Skeletal muscle cell (primary cell): ENCODE measurements around the gene DYNC1H1.
"Not testable (repeated sequence)": the region's sequence is repeated elsewhere in the genome, so short reads cannot be mapped to it uniquely, and the experiment has no call there.

Experiments used
- DNase-seq: peaks from one replicate; pipeline ENCODE4 v3.0.0-alpha.2; 2010; ENCODE audit warnings: low read depth
- H3K4me3 ChIP-seq: 2 replicates; pipeline ENCODE4 v1.5.1; 2011; ENCODE audit warnings: low read depth, mild to moderate bottlenecking, control low read depth, low read length, moderate library complexity

Gene DYNC1H1

GRCh38 chr14:102079700-102079979 is 115.3 kb downstream of the DYNC1H1 start:
- DNase-seq, result no peak
- H3K4me3 ChIP-seq, result no peak overlapping the region

DNA sequence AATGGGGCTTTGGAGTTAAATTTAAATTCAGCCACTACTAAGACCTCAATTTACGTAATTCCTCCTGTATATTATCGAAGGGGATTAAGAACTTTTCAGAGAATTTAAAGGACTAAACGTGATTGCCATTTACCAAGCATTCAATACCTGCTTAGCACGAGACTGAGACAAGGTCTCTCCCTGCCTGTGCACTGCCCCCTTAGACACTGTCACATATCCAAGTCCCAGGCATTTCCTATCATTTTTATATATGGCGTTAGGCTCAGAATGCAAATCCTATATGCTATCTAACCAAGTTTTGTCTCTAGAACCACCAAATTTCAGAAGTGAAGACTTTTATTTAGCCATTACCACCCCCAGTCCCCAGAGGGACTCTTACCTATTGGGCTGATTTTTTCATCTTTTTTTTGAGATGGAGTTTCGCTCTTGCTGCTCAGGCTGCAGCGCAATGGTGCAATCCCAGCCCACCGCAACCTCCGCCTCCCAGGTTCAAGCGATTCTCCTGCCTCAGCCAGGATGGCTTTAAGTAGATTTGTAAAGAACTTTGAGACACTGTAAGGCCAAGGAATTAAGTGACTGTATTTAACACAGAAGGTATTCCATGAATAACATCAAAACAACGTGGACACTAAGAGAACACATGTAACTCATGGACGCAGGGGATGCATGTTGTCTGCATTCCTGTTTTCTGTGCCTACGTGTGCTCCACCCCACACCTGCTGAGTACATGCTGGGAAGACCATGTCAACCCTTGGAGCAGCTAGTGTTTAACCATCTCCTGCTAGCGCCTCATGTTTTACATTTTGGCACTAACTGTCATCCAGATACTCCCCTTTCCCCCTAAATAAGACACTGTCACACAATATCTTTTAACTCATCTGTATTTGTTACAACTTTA is 116.1 kb downstream of the DYNC1H1 start:
- DNase-seq, result no peak
- H3K4me3 ChIP-seq, result no peak overlapping the region

GRCh38 chr14:102081231-102082080 is 117.1 kb downstream of the DYNC1H1 start:
- no peak overlapping the region for H3K4me3 ChIP-seq
- no peak for DNase-seq

DNA sequence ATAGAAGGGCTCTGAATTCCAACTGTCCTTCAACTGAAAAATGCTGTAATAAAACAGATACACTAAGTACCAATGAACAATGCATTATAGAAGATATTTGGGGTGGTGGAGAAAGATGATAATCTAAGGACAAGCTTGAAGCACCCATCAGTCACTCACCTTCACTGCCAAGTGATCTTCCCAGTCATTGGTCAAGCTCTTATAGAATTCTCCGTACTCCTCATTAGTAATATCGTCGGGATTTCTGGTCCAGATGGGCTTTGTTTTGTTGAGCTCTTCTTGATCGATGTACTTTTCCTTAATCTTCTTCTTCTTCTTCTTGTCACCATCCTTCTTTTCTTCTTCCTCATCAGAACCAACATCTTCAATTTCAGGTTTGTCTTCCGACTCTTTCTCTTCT is 120.1 kb downstream of the DYNC1H1 start:
- H3K4me3 ChIP-seq, DNase-seq: not testable (repeated sequence)

DNA sequence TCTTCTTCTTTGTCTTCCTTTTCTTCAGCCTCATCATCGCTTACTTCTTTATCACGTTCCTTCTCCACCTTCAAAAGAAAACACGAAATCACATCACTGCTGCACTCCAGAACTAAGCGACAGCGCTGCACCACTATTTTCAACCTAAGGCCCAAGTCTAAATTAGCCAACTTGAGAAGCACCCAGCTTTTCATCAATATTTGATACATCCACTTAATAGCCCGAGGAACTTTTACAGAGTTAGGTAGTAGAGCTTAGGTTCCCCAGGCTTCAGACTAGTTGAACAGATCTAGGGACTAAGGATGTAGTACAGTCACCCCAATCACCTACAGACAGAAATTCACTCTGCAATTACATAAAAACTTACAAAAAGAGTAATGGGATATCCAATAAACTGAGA is 120.6 kb downstream of the DYNC1H1 start:
- DNase-seq, result no peak
- peak overlapping the region; percentile 73 for H3K4me3 ChIP-seq

- peak overlapping the region; percentile 73 for H3K4me3 ChIP-seq
- DNase-seq, result no peak
These were observed 121.1 kb downstream of the DYNC1H1 start for GRCh38 chr14:102085488-102085887.

- DNase-seq, result no peak
- H3K4me3 ChIP-seq, result peak overlapping the region; percentile 73
These were observed 121.8 kb downstream of the DYNC1H1 start for GRCh38 chr14:102085948-102086708.

- H3K4me3 ChIP-seq, result peak overlapping the region; percentile 73
- DNase-seq, result no peak
These were observed 122.3 kb downstream of the DYNC1H1 start for GRCh38 chr14:102086709-102086971.

DNA sequence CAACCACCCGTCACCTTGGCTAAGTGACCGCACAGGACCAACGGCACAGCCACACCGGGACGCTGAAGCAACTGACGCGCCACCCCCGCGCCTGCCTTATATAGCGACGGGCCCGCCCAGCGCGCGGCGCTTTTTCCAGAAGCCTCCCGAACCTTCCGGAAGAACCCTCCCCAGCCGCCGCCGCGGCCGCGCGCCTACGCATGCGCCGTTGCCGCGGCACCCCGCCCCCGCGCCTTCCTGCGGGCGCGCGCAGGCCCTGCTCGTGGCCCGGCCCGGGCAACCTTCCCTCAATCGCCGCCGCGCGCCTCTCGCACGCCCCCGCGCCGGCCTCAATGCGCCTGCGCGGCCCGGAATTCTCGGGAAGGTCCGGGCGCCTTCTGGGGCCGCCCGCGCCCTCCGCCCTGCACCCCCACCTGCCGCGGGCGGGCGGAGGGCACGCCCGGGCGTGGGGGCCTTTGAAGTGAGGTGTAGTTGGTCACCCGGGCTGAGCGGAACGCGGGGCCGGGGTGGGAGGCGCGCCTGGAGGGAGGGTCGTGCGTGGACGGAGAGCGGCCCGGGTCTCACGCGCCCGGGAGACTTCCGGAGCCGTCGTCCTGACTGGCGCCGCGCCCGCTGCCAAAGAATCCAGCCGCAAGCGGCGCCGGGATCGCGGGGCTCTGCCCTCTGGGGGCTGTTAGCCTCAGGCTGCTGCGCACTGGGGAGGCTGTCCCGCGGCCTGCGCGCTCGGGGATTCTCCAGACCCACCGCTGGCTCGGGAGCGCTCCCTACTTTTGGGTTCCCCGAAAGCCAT is 122.8 kb downstream of the DYNC1H1 start, which contains the start of gene HSP90AA1:
HSP90AA1 (minus strand) TSS at position 73 of the 790 bp plus-strand sequence. CDS start 666 bp downstream, outside the sequence.
- peak; percentile 64 for DNase-seq
- peak within 1 kb of the TSS; percentile 73 for H3K4me3 ChIP-seq

- H3K4me3 ChIP-seq, result peak overlapping the region; percentile 65
These were observed 123.3 kb downstream of the DYNC1H1 start for GRCh38 chr14:102087762-102088011.

GRCh38 chr14:102088012-102088792 is 123.8 kb downstream of the DYNC1H1 start:
- no peak for DNase-seq

More at GRCh38 chr14:102087762-102088011, 123.3 kb downstream of the DYNC1H1 start:
- DNase-seq, result no peak

DNA sequence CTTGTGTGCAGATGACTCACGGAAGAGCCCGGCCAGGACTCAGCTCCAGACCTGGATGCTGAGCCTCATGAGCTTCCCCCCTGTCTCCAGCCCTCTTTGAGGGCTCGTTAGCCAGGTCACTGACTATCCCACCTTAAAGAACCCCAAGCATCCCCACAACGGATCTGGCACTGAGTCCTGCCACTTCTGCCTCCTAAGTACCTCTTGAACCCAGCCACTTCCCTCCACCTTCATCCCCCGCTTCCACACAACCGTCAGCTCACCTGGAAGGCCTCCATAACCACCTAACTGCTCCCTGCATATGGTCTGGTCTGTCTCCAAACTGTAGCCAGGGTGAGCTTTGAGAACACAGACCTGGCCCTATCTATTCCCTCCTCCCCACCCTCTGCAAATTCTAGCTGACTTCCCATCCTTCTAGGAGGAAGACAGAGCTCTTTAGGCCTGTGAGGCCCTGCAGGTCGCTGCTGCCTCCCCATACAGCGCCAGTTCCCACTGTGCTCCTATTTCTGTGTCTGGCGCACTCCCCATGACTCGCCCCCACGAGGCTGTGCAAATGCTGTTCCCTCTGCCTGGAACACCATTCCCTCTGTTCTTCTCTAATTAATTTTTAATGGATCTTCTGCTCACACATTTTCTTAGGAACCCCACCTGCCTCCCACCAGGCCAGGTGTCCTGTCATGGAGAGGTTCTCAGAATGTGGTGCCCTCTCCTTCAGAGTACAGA is 125.4 kb downstream of the DYNC1H1 start:
- no peak for DNase-seq
- H3K4me3 ChIP-seq, result no peak overlapping the region

More at GRCh38 chr14:102088012-102088792, 123.8 kb downstream of the DYNC1H1 start:
- H3K4me3 ChIP-seq, result peak overlapping the region; percentile 65

DNA sequence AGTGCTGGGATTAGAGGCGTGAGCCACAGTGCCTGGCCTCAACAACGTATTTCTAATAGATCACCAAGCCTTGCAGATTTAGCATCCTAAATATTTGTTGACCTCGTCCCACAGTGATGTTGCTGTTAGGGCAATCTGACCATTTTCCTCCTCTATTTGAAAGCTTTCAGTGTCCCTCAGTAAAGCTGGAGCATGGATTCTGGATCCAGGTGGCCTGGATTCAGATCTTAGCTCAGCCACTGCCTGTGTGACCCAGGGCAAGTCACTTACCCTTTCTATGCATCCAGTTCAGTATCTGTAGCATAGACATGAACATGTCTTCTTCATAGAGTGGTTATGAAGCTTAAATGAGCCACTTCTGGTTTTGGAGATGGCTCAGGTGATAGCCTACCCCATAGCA is 126.3 kb downstream of the DYNC1H1 start:
- no peak overlapping the region for H3K4me3 ChIP-seq
- DNase-seq, result no peak

GRCh38 chr14:102092806-102093205 is 128.4 kb downstream of the DYNC1H1 start:
- DNase-seq, result no peak
- no peak overlapping the region for H3K4me3 ChIP-seq

DNA sequence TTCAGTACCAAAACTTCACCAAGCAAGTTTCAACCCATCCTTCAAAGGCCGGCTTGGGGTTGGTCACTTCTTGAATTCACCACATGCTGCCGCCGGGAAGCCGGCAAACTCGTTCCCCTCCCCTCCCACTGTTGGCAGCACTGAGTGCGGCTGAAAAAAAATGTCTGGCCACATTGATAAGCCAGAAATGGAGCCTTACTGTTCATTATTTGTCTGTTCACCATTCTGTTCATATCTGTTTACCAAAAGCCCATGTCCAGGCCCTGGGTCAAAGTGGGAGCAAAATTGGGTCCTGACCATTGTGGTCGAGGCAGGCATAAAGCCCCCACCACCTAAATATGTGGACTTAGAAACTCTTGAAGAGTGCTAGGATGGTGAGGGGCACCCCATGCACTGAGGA is 129.7 kb downstream of the DYNC1H1 start:
- no peak overlapping the region for H3K4me3 ChIP-seq
- no peak for DNase-seq

GRCh38 chr14:102095231-102095870 is 131.0 kb downstream of the DYNC1H1 start:
- DNase-seq, result no peak
- no peak overlapping the region for H3K4me3 ChIP-seq

- H3K4me3 ChIP-seq, result no peak overlapping the region
- DNase-seq, result no peak
These were observed 131.6 kb downstream of the DYNC1H1 start for GRCh38 chr14:102095871-102096568.
